HG03354 (cell line): ENCODE measurements around the gene NUPR1.
"Not testable (repeated sequence)": the region's sequence is repeated elsewhere in the genome, so short reads cannot be mapped to it uniquely, and the experiment has no call there.

Experiments
- ATAC-seq: cut with Tn5 transposase; IDR thresholded peaks from one replicate; pipeline ENCODE4 v1.9.1; 2021; ENCODE audit warnings: mild to moderate bottlenecking; ENCODE audit not compliant: unreplicated experiment, poor library complexity, severe bottlenecking

NUPR1 gene

DNA sequence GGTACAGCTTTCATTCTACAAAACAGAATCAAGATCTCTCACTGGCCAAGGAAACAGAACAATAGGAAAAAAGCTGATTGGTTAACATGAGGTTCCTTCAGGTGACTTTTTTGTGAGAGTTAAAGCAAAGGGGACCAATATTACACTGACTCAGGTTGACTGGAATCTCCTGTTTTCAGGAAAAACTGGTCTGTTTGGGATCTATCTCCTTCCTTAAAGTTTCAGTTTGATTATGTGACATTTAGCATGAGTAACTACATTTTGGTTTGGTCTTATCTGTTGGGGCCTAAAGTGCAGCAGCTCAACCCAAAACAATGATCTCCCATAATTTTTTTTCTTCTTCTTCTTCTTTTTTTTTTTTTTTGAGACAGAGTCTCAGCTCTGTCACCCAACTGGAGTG lies 9.7 kb downstream of the NUPR1 start:
- no peak for ATAC-seq

DNA sequence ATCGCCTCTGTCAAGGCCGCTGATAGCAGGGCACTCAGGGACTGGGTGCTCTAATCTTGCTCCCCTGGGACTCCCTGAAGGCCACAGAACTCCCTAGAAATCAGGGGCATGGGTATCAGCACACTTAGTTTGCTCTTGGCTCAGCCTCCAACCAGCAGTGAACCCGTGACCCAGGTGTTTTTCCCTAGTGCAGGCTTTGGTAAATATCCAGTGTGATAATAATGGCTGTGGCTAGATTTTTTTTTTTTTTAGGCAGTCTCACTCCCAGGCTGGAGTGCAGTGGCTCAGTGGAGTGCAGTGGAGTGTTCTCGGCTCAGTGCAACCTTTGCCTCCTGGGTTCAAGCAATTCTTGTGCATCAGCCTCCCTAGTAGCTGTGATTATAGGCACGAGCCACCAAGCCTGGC lies 10.3 kb downstream of the NUPR1 start:
- ATAC-seq = no peak

DNA sequence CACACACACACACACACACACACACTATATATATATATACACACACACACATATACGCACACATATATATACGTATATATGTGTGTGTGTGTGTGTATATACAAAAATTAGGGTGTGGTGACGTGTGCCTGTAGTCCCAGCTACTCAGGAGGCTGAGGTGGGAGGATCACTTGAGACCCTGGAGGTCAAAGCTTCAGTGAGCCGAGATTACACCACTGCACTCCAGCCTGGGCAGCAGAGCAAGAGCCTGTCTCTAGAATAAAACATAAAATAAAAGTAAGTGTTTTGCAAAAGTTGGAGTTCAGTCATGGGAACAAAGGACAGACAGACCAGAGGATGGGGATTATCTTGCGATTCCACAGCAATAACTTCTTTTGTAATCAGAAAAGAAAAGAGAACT lies 10.8 kb downstream of the NUPR1 start:
- no peak for ATAC-seq

DNA sequence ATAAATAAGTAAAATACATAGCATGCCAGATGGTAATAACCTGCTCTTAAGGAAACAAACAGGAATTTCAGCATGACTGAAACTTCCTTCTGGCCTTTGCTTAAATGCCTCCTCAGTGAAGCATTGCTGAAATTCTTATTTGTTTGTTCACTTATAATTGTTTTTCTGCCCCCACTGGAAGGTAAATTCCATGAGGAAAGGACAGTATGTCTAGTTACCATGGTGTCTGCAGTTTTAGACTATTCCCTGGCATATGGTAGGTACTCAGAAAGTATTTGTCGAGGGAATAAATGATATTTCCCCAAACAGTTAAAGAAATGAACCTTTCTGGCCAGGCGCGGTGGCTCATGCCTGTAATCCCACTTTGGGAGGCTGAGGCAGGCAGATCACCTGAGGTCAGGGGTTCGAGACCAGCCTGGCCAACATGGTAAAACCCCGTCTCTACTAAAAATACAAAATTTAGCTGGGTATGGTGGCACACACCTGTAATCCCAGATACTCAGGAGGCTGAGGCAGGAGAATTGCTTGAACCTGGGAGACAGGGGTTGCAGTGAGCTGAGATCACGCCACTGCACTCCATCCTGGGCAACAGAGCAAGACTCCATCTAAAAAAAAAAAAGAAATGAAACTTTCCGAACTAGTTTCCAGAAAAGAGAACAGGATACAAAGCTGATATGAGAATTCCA lies 11.5 kb downstream of the NUPR1 start:
- ATAC-seq = not testable (repeated sequence)

DNA sequence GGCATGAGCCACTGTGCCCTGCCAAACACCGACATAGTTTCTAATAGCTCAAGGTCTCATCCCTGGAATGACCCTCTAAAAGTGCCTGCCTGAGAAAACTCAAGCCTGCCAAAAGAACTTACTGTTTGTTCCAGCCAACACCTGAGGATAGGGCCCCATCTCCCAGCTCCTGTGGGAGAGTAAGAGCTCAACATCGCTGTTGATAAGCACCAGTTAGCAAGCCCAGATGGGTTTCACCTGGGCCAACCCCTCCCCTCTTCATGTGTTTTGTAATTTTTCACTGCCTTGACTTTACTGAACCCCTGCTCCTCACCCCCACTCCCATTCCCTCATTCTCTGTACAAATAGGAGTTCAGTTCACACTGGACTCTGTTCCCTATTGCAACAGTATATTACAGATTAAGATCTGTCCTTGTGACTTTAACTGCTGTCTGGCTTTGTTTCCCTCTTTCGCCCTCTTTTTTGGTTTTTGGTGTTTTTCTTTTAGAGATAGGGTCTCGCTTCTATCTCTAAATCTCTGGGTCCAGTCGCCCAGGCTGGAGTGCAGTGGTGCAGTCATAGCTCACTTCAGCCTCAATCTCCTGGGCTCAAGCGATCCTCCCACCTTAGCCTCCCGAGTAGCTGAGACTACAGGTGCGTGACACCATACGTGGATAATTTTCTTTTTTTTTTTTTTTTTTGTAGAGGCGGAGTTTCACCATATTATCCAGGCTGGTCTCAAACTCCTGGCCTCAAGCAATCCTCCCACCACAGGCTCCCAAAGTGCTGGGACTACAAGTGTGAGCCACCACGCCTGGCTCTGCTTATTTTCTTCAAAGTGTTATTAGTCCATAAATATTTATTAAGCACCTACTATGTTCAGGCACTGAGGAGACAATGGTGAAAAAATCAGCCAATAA lies 12.3 kb downstream of the NUPR1 start:
- no peak for ATAC-seq

DNA sequence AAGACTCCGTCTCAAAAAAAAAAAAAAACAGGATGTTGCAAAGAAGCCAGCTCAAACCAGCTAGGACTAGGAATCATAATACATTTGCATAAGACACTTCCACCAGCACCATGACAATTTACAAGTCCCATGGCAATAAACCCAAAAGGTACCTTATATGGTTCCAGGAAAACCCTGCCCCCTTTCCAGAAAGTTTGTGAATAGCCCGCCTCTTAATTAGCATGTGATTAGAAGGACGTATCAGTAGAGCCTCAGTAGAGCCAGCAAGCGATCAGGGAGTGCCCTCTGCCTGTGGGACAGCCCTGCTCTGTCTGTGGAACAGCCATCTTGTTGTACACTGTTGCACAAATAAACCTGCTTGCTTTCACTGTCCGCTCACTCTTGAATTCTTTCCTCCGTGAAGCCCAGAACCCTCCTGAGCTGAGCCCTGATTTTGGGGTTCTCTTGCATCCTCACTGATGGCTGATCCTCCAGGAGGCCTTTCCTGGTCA lies 14.0 kb downstream of the NUPR1 start:
- ATAC-seq = no peak

DNA sequence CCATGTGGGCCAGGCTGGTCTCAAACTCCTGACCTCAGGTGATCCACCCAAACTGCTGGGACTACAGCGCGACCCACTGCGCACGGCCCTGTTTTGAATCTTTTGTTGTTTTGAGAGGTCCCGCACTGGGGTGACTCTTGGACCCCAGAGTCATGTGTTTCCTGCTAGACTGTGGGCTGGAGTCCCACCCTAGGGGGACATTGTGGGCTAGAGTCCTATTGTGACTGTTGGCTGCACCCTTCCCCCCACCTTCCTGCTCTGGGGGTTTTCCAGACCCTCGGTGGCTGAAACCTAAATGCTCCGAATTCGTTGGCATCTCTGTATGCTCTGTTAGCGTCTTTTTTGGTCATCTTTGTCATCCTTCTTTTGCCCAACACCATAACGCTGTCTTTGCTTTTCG lies 16.0 kb downstream of the NUPR1 start:
- no peak for ATAC-seq

DNA sequence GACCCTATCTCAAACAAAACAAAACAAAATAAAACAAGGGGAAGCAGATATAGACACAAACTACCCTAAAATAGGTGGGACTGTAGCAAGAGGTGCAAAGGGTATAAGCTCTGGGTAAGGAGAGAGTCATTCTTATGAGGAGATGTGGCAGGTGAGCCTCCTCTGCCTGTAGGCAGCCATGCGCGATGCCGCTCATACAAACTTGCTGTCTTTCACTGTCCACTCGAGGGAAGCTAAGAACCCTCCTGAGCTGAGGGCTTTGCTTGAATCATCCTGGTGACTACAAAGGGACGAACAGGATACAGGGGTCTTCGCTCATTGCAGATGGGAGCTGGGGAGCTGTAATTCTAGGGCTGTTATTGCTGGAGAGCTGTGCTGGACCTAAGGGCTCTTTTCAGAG lies 17.3 kb downstream of the NUPR1 start:
- ATAC-seq = no peak

DNA sequence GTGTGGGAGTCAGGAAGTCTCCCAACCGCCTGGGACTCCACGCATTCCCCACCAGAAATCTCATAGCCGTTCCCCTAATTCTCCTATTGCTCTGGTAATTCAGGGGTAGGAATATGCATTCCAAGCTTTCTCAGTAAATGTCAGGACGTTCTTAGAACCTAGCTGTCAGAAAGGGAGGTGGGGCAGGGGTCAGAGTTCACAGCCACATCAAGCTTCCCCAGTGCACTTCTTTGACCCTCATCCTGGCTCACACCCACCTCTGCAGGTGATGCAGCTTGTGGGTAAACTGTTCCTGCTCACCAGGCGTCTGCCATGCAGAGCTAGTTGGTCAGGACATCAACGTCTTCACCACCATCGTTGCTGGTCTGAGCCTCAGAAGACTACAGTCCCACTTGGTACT lies 18.1 kb downstream of the NUPR1 start:
- no peak for ATAC-seq

DNA sequence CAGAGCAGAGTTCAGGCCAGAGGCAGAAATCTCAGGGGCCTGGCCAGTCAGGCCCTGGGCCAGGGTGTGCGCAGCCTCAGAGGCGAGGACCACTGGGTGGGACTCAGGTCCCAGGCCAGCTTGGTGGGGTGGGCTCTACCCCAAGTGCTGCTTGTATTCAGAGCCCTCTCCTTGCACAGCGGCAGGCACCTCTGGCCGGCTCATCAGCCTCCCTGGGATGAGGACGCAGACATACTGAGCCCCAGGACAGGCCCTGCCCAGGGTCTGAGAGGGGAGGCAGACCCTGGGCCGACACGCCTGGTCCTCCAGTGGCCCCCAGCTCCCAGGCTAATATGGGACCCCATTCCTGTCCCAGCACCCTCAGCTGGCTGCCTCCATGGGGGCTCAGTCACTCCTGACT lies 24.5 kb downstream of the NUPR1 start:
- no peak for ATAC-seq

DNA sequence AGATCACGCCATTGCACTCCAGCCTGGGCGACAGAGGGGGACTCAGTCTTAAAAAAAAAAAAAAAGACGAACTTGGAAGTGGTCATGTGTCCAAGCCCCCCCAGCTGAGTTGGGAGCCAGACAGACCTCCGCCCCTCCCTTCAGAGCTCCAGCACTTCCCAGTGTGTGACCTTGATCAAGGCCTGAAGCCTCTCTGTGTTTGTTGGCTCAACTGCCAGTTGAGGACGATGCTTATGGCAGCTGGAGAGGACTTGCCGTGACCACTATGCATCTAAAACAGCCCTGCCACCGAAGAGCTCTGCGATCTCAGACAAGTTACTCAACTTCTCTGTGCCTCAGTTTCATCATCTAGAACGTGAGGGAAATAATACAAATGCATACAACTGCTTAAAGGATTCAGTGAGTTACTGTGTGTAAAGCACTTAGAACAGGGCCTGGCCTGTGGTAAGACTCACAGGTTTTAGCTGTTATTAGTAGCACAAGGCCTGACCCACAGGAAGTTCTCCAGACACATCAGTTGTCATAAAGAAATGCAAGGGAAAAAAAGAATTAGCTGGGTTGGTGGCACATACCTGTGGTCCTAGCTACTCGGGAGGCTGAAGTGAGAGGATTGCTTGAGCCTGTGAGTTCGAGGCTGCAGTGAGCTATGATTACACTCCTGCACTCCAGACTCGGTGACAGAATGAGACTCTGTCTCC lies 25.1 kb downstream of the NUPR1 start:
- no peak for ATAC-seq

DNA sequence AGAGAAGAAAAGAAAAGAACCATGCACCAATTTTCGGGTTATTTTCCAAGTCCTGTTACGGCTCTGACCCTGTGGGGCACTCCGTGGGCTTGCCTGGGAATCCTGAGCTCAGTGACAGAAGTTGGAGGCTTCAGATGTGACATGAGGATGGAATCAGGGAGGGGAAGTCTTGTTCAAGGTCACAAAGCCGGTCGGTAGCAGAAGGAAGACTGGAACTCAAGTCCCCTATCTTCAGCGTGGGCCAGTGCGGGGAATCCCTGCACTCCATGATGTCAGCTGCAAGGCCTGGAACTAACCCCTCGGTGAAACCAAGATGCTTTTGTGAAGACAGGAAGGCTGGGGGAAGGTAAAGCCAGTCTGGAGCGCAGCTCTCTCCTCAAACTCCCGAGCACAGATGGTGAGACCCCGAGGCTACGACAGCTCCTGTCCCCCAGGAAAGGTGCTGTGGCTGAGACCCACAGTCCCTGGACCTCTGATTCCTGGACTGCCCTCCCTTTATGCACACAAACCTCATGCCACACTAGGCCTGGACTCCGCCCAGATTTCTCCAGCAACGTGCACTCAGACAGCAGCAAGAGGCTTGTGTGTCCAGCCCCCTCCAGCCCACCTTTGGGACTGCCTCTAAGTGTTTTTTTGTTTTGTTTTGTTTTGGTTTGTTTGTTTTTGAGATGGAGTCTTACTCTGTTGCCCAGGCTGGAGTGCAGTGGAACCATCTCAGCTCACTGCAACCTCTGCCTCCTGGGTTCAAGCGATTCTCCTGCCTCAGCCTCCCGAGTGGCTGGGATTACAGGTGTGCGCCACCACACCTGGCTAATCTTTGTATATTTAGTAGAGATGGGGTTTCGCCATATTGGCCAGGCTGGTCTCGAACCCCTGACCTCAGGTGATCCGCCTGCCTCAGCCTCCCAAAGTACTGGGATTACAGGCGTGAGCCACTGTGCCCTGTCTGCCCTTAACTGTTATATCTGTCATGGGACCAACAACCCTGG lies 26.7 kb downstream of the NUPR1 start:
- no peak for ATAC-seq

DNA sequence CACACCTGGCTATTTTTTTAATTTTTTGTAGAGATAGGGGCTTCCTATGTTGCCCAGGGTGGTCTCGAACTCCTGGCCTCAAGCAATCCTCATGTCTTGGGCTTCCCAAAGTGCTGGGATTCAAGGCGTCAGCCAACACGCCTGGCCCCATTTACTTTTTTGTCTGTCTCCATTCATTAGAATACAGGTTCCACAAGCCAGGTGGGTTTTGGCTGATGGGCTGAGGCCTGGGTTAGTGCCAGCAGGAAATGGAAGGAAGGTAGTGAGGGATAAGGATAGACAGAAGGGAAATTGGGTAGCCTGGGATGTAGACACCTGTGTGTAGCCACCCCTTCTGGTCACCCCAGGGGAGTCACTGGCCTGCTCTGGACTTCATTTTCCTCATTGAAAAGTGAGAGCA lies 27.7 kb downstream of the NUPR1 start:
- no peak for ATAC-seq

DNA sequence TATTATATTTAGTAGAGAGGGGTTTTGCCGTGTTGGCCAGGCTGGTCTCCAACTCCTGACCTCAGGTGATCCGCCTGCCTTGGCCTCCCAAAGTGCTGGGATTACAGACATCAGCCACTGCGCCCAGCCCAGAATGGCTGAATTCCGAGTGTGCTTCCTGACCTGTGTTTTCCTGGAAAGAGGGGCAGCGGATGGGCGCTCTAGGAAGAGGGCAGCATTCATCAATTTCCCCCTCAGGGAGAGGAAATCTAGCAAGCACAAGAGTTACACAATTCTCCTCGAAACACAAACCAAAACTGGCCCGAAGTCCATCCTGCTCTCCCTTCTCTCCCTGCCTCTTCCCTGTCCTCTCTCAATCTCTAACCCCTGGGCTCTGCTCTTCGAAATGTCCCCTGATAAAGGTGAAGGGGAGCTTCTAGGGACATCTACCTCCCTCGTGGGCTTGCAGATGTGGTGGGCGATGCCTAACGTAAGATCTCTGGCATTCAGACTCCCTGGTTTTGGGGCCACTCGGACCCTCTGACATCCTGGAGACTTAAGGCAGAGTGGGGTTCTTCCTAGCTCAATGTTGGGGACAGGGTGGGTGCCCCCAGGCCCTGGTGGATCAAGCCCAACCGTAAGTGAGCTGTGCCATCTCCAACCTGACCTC lies 33.2 kb downstream of the NUPR1 start:
- ATAC-seq = no peak

DNA sequence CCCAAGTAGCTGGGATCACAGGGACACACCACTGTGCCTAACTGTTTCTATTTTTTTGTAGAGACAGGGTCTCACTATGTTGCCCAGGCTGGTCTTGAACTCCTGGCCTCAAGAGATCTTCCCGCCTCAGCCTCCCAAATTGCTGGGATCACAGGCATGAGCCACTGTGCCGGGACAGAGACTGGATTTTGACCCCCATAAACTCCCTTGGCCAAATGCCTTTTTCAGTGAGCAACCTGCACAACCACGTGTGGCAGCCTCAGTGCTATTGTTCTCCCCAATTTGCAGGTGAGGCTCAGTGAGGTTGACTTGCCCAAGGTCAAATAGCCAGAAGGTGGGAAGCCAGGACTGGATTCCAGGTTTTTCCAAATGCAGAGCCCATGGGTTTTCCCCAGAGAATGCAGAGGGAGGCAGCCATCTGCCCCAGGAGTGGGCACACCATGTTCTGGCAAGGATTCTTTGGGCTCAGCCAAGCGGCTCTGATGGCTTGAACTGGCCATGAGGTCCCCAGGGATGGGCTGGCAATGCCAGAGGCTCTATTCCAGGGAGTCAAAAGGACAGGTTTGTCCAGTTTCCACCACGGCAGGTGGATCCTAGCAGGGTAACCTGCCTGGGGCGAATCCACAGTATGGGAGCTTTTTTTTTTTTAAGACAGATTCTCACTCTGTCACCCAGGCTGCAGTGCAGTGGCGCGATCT lies 33.9 kb downstream of the NUPR1 start:
- ATAC-seq = no peak

DNA sequence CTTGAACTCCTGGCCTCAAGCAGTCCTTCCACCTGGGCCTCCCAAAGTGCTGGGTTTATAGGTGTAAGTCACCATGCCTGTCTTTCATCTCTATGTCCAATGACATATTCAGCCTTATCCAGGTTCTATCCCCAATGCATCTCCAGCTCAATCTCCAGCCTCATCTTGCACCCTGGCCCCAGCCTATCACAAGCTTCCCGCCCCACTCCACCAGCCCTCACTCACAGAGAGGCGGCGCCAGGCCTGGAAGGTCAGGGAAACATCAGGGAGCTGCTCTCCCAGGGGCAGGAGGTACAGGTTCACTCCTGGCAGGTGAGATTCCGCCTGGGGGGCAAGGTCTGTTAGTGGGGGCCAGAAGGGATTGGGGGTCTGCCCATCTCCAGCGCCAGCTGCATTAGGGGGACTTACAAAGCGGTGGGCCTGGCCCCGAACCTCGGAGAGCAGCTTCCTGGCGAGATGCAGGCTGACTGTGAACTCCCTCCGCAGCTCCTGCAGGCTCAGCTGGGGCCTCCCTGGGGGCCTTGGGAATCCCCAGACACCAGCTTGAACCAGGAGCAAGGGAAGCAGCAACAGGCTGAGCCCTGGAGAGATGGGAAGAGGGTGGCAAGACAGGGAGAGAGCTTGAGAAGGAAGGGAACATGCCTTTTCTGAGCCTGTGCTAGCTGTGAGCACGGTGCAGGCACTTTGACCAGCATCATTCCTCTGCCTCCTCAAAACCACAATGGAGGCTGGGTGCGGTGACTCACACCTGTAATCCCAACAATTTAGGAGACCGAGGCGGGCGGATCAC lies 35.1 kb downstream of the NUPR1 start:
- no peak for ATAC-seq

DNA sequence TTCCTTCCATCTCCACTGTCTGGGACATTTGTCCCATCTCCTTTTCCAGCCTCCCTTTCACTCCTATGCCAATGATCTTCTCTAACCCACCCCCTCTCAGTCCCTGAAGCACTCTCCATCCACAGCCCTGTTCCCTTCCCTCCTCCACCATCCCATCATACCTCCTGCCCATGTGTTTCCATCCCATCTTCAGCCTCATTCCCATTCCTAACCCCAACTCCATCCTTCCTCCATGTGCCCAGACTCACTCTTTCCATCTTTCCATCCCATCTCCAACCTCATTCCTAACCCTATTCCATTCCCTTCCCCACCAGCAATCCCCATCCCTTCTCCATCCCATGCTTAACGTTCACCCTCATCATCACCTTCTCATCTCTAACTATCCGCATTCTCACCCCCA lies 36.5 kb downstream of the NUPR1 start:
- no peak for ATAC-seq
